ENCODE results near the gene FERMT1.
"Not testable (repeated sequence)": the region's sequence is repeated elsewhere in the genome, so short reads cannot be mapped to it uniquely, and the experiment has no call there.

GRCh38 chr20:6032907-6033306, 89.9 kb downstream of the FERMT1 start:
- not testable (repeated sequence) for TF ChIP-seq CTCF (conservative IDR thresholded peaks at IDR 0.05; ENCODE audit: low read depth in 2 of 2); ZNF114 (CRISPR knock-in tag; IDR thresholded peaks at IDR 0.05); EZH2 (IDR thresholded peaks at IDR 0.05; ENCODE audit: low read depth, unreplicated experiment); EZH2phosphoT487 (IDR thresholded peaks at IDR 0.05; ENCODE audit: unreplicated experiment); POLR2AphosphoS5 (IDR thresholded peaks at IDR 0.05; ENCODE audit: low read depth); JUNB (IDR thresholded peaks at IDR 0.05; ENCODE audit: unreplicated experiment); CREB1 (CRISPR knock-in tag; IDR thresholded peaks at IDR 0.05; ENCODE audit: low read depth); ZNF331 (CRISPR knock-in tag; IDR thresholded peaks at IDR 0.05; ENCODE audit: low read depth); NANOG (IDR thresholded peaks at IDR 0.05; ENCODE audit: borderline replicate concordance)
- TF ChIP-seq, protein P1, sequence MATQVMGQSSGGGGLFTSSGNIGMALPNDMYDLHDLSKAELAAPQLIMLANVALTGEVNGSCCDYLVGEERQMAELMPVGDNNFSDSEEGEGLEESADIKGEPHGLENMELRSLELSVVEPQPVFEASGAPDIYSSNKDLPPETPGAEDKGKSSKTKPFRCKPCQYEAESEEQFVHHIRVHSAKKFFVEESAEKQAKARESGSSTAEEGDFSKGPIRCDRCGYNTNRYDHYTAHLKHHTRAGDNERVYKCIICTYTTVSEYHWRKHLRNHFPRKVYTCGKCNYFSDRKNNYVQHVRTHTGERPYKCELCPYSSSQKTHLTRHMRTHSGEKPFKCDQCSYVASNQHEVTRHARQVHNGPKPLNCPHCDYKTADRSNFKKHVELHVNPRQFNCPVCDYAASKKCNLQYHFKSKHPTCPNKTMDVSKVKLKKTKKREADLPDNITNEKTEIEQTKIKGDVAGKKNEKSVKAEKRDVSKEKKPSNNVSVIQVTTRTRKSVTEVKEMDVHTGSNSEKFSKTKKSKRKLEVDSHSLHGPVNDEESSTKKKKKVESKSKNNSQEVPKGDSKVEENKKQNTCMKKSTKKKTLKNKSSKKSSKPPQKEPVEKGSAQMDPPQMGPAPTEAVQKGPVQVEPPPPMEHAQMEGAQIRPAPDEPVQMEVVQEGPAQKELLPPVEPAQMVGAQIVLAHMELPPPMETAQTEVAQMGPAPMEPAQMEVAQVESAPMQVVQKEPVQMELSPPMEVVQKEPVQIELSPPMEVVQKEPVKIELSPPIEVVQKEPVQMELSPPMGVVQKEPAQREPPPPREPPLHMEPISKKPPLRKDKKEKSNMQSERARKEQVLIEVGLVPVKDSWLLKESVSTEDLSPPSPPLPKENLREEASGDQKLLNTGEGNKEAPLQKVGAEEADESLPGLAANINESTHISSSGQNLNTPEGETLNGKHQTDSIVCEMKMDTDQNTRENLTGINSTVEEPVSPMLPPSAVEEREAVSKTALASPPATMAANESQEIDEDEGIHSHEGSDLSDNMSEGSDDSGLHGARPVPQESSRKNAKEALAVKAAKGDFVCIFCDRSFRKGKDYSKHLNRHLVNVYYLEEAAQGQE (IDR thresholded peaks at IDR 0.05; ENCODE audit: unreplicated experiment): not testable (repeated sequence)

Measured in GM23338 (cell line).